ENCODE results near the gene BATF2.
"Not testable (repeated sequence)": the region's sequence is repeated elsewhere in the genome, so short reads cannot be mapped to it uniquely, and the experiment has no call there.

BATF2 gene

DNA sequence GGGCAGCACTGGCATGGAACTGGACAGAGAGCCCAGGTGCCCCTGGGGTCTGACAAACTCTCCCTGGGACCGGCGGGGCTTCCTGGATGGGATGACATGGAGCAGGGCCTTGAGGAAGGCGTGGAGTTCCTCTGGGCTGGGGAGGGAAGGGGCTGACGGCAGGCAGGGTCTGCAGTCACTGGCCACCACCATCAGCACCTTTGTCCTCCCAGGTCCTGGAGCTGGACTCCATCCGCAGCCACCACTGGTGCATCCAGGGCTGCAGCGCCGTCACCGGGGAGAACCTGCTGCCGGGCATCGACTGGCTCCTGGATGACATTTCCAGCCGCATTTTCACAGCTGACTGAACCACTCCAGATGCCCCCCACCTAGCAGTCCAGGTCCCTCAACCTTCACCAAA, 24.7 kb upstream of the BATF2 start:
- Mint-ChIP-seq H3K27ac (no peak overlapping the region), H3K27me3 (no peaks in the 10 kb centered on the region), H3K9me3 (no peaks in the 10 kb centered on the region), H3K36me3 (ENCODE audit: low read depth) (peaks cover 52% of the 10 kb centered on the region), H3K4me3 (no peak overlapping the region), H3K4me1 (ENCODE audit: low read depth) (peaks cover 5% of the 10 kb centered on the region)
- DNase-seq = no peak

DNA sequence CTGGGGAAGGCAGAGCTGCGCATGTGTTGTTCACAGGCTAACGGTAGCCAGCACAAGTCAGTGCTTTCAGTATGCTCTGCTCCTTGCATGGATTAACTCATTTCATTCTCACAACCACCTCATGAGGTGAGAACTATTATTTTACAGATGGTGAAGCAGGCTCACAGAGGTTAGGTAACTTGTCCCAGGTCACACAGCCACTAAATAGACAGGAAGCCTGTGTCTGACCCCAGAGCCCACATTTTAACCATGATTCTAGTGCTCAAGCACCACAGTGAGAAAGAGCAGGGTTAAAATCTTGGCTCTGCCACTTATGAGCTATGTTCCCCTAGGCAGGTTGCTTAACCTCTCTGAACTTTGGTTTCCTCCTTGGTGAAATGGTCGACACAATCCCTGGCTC, 24.2 kb upstream of the BATF2 start:
- Mint-ChIP-seq H3K4me1 (ENCODE audit: low read depth) (peaks cover 10% of the 10 kb centered on the region), H3K36me3 (ENCODE audit: low read depth) (peaks cover 55% of the 10 kb centered on the region), H3K27me3 (no peaks in the 10 kb centered on the region), H3K4me3 (no peak overlapping the region), H3K9me3 (no peaks in the 10 kb centered on the region), H3K27ac (no peak overlapping the region)
- no peak for DNase-seq

DNA sequence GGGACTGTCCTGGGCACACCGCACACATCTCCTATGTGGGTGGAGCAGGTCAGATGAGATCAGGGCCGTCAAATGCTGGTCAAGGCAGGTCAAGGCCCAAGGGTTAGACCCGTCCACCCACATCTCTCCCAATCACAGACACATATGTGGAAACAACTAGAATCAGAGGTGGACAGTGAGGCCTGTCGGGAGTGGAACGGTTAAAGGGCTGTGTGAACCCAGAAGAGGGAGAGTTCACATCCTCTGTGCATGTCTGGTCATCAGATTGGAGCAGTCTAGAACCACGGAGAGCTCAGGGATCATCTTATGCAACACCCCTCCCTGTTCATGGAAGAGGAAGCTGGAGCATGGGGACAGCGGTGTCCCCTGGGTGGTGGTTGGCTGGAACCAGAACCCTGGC, 23.1 kb upstream of the BATF2 start:
- H3K4me3 Mint-ChIP-seq = no peak overlapping the region
- H3K27me3 Mint-ChIP-seq = no peaks in the 10 kb centered on the region
- H3K9me3 Mint-ChIP-seq = no peaks in the 10 kb centered on the region
- H3K27ac Mint-ChIP-seq = no peak overlapping the region
- H3K36me3 Mint-ChIP-seq (ENCODE audit: low read depth) = peaks cover 58% of the 10 kb centered on the region
- DNase-seq = no peak
- H3K4me1 Mint-ChIP-seq (ENCODE audit: low read depth) = peaks cover 19% of the 10 kb centered on the region

DNA sequence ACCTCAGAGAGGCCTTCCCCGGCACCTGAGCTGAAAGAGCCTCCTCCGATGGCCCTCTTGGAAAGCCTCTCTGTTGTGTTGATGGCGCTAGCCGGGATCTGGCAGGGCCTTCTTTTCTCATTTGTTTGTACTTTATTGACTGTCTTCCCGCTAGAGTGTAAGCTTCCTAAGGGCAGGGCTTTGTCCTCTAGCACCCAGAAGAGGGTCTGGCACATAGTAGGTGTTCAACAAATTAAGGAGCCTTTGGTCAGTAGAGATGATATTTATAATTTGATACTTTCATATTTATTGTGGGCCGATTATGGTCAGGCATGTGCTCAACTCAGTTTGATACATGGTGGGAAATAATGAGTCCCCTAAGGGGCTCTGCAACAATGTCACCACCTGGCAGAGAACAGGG, 21.2 kb upstream of the BATF2 start:
- DNase-seq = no peak
- no peaks in the 10 kb centered on the region for H3K27me3 Mint-ChIP-seq
- H3K4me1 Mint-ChIP-seq (ENCODE audit: low read depth) = peaks cover 29% of the 10 kb centered on the region
- H3K4me3 Mint-ChIP-seq = no peak overlapping the region
- H3K9me3 Mint-ChIP-seq = no peaks in the 10 kb centered on the region
- H3K27ac Mint-ChIP-seq = peak overlapping the region; percentile 38
- peaks cover 62% of the 10 kb centered on the region for H3K36me3 Mint-ChIP-seq (ENCODE audit: low read depth)

DNA sequence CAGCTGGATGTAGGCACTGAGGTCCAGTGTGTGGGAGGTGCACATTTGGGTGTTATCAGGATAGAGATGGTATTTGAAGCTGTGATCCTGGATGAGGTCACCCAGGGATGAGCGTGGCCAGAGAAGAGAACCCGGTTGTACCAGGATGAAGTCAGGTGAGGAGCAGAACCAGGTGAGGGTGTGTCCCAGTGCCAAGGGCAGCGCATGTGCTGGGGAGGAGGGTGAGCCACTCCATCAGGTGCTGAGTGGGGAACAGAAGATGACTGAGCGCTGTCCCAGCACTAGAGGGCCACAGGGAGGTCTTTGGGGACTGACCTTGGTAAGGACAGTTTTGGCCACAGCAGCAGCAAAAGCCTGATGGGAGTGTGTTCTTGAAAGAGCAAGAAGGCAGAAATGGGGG, 19.9 kb upstream of the BATF2 start:
- peaks cover 31% of the 10 kb centered on the region for H3K4me1 Mint-ChIP-seq (ENCODE audit: low read depth)
- peaks cover 55% of the 10 kb centered on the region for H3K36me3 Mint-ChIP-seq (ENCODE audit: low read depth)
- no peak for DNase-seq
- H3K27ac Mint-ChIP-seq = peak overlapping the region; percentile 8
- no peaks in the 10 kb centered on the region for H3K9me3 Mint-ChIP-seq
- no peaks in the 10 kb centered on the region for H3K27me3 Mint-ChIP-seq
- H3K4me3 Mint-ChIP-seq = no peak overlapping the region

DNA sequence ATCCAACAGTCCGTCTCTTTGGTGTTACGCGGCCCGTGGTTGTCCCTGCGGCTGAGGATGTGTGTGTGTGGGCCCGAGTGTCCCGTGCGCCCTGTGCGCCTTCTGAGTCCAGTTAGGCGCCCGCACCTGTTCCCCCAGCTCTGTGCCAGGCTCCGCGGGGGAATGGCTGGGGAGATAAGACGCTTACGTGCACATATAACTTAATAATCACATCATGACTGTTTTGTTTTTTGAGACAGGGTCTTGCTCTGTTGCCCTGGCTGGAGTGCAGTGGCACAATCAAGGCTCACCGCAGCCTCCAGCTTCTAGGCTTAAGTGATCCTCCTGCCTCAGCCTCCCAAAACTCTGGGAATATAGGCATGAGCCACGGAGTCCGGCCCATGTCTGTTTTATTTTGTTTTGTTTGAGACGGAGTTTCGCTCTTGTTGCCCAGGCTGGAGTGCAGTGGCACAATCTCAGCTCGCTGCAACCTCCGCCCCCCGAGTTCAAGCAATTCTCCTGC, 18.0 kb upstream of the BATF2 start:
- no peak for DNase-seq
- H3K4me3 Mint-ChIP-seq = peak overlapping the region; percentile 89
- peak overlapping the region; percentile 96 for H3K27ac Mint-ChIP-seq
- H3K9me3 Mint-ChIP-seq = no peaks in the 10 kb centered on the region
- peaks cover 31% of the 10 kb centered on the region for H3K4me1 Mint-ChIP-seq (ENCODE audit: low read depth)
- H3K27me3 Mint-ChIP-seq = no peaks in the 10 kb centered on the region
- H3K36me3 Mint-ChIP-seq (ENCODE audit: low read depth) = peaks cover 41% of the 10 kb centered on the region

DNA sequence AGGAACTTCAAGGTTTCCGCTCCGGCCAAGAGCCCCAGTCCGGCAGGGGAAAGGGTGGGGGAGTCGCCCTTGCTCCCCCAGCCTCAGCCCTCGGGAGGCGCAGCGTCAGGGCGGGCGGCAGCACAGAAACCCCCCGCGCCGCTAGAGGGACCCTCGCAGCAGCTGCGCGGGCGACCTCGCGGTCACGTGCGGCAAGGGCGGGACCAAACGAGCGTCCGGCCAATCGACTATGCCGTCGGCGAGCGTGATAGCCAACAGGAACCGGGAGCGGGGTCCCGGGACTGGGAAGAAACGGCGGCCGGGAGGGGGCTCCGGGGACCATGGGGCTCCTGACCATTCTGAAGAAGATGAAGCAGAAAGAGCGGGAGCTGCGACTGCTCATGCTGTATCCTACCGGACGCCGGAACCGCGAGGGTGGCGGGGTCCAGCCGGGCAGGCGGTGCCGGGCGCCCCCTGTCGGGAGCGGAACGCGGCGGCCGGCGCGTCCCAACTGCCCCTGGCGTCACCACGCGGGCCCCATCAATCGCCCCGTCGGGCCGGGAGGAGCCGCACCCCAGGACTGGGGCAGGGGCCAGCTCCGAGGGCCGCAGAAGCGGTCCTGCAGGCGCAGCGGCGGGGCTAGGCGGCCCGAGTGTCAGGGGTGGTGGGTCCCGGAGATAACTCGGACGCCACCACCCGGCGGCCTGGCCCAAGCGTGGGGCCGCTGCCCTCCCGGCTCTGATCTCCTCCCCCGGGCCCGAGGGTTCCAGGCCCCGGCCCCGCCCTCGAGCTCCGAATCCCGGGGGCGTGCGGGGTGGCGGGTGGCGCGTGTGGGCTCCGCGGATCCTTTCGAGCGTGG, 17.3 kb upstream of the BATF2 start, which contains the start of gene ARL2:
Gene ARL2, plus strand, starts transcription at position 273 of the 838 bp plus-strand sequence. Its CDS starts 48 bp downstream, at position 321.
- Mint-ChIP-seq H3K9me3 (no peaks in the 10 kb centered on the region), H3K36me3 (ENCODE audit: low read depth) (peaks cover 35% of the 10 kb centered on the region), H3K27ac (peak within 1 kb of the TSS; percentile 99), H3K4me3 (peak within 1 kb of the TSS; percentile 89), H3K27me3 (no peaks in the 10 kb centered on the region), H3K4me1 (ENCODE audit: low read depth) (peaks cover 31% of the 10 kb centered on the region)
- DNase-seq = peak; percentile 93

DNA sequence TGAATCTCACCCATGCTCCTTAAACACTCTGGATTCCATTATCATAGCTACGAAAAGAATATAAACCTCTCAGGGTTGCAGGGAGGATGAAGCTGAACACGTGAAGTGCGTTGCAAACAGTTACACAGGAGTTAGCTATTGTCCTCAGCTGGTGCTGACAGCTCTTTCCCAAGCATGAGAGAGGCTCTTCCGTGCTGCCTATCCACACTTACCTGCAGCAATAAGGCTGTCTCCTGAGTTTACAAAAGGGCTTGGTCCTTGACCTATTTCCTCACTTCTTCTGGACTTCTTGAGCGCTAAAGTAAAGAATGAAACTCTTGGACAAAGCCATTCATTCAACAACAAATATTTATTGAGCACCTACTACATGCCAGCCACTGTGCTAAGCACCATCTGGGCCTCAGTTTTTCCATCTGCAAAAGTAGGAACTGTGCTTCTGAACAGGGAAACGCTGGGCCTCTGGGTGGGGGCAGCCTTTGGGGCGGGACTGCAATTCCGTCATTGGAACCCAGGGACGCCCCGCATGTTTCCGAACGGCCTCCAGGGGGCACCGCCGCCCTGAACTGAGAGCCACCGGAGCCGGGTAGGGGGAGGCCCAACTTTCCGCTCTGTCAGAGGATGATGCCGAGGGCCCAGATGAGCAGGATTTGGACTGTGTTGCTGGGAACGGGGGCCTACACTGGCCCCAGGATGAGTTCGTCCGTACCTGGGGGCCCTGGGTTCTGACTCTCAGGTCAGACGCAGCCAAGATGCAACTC, 16.5 kb upstream of the BATF2 start:
- peaks cover 27% of the 10 kb centered on the region for H3K36me3 Mint-ChIP-seq (ENCODE audit: low read depth)
- peak overlapping the region; percentile 99 for H3K27ac Mint-ChIP-seq
- H3K9me3 Mint-ChIP-seq = no peaks in the 10 kb centered on the region
- H3K27me3 Mint-ChIP-seq = no peaks in the 10 kb centered on the region
- H3K4me3 Mint-ChIP-seq = peak overlapping the region; percentile 89
- DNase-seq = peak; percentile 93
- peaks cover 31% of the 10 kb centered on the region for H3K4me1 Mint-ChIP-seq (ENCODE audit: low read depth)

DNA sequence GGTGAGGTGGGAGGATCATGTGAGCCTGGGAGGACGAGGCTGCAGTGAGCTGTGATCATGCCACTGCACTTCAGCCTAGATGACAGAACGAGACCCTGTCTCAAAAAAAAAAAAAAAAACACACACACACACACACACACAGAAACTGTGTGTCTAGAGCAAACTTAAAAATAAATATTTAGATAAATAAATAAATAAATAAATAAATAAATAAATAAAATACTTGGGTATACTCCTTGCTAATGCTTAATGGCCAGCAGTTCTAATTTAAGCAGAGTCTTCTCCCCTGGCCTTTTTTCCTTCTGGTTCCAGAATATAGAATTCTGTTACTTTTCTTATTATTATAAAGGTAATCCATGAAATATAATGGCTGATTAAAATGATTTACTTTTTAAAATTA, 12.1 kb upstream of the BATF2 start:
- DNase-seq = no peak
- Mint-ChIP-seq H3K4me1 (ENCODE audit: low read depth) (peaks cover 10% of the 10 kb centered on the region), H3K27ac (no peak overlapping the region), H3K36me3 (ENCODE audit: low read depth) (peaks cover 2% of the 10 kb centered on the region), H3K4me3 (no peak overlapping the region), H3K27me3 (no peaks in the 10 kb centered on the region), H3K9me3 (no peaks in the 10 kb centered on the region)

DNA sequence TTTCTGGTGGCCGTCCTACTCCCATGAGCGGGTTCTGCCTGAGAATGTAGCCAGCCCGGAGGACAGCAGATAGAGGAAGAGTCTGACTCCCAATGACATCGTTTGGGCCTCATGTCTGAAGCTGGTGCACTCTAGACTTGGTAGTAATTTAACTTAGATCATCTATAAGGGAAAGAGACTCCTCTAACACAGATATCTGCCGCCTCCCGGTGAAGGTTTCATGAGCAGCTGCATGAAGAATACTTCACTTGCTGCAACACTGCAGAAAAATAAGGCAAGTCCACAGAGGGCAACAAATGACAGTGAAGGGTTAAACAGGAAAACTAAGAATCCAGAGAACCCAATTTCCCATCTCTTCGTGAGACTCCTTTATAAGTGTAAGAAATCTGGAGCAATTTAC, 11.2 kb upstream of the BATF2 start:
- H3K36me3 Mint-ChIP-seq (ENCODE audit: low read depth) = no peaks in the 10 kb centered on the region
- no peak overlapping the region for H3K27ac Mint-ChIP-seq
- H3K4me3 Mint-ChIP-seq = no peak overlapping the region
- H3K4me1 Mint-ChIP-seq (ENCODE audit: low read depth) = peaks cover 3% of the 10 kb centered on the region
- DNase-seq = no peak
- no peaks in the 10 kb centered on the region for H3K27me3 Mint-ChIP-seq
- H3K9me3 Mint-ChIP-seq = no peaks in the 10 kb centered on the region

DNA sequence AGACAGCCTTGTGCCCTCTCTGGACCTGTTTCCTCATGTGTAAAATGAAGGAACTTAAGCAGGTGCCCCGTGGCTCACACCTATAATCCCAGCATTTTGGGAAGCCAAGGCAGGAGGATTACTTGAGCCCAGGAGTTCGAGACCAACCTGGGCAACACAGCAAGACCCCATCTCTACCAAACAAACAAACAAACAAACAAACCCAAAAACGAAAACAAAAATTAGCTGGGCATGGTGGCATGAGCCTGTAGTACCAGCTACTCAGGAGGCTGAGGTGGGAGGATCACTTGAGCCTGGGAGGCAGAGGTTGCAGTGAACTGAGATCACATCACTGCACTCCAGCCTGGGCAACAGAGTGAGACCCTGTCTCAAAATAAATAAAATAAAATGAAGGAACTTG, 7.2 kb upstream of the BATF2 start:
- not testable (repeated sequence) for H3K4me1 Mint-ChIP-seq (ENCODE audit: low read depth); H3K27me3 Mint-ChIP-seq; H3K4me3 Mint-ChIP-seq; DNase-seq; H3K36me3 Mint-ChIP-seq (ENCODE audit: low read depth); H3K27ac Mint-ChIP-seq; H3K9me3 Mint-ChIP-seq

DNA sequence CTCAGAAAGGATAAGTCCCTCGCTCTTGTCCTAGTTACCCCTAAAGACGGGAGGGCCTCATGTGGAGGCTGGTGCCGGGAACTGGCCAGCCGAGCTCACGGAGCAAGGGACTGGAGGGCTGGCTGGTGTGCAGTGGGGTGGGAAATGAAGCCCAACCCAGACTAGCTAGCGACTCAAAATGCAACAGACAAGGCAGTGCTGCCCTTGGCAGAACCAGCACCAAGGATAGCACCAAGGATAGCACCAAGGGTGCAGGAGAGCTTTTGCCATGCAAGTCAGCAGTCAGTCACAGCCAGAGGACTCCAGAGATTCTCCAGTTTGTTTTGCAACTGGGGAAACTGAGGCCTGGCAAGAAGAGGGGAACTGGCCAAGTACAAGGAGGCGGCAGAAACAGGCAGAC, 6.5 kb upstream of the BATF2 start:
- DNase-seq = no peak
- Mint-ChIP-seq H3K27me3 (no peaks in the 10 kb centered on the region), H3K27ac (no peak overlapping the region), H3K4me1 (ENCODE audit: low read depth) (peaks cover 7% of the 10 kb centered on the region), H3K4me3 (no peak overlapping the region), H3K9me3 (no peaks in the 10 kb centered on the region), H3K36me3 (ENCODE audit: low read depth) (no peaks in the 10 kb centered on the region)

DNA sequence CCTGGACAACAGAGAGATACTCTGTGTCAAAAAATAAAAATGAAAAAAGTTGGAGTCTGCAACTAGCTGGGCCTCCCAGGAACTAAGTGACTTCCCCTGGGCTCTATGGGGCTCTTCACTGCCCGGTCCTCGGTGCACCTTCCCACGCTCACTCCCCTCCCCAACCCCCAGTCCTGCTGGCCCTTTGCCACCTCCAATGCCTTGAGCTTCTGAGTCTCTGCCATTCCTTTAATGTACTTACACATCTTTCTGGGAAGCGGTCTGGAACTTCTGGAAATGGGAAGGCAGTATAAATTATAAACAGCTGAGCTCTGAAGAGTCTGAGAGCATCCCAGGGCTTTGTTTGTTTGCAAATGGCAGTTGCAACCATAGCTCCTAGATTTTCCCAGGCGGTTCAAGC, 5.9 kb upstream of the BATF2 start:
- H3K4me1 Mint-ChIP-seq (ENCODE audit: low read depth) = peaks cover 10% of the 10 kb centered on the region
- no peaks in the 10 kb centered on the region for H3K27me3 Mint-ChIP-seq
- no peak for DNase-seq
- no peaks in the 10 kb centered on the region for H3K9me3 Mint-ChIP-seq
- H3K4me3 Mint-ChIP-seq = no peak overlapping the region
- no peak overlapping the region for H3K27ac Mint-ChIP-seq
- H3K36me3 Mint-ChIP-seq (ENCODE audit: low read depth) = no peaks in the 10 kb centered on the region

DNA sequence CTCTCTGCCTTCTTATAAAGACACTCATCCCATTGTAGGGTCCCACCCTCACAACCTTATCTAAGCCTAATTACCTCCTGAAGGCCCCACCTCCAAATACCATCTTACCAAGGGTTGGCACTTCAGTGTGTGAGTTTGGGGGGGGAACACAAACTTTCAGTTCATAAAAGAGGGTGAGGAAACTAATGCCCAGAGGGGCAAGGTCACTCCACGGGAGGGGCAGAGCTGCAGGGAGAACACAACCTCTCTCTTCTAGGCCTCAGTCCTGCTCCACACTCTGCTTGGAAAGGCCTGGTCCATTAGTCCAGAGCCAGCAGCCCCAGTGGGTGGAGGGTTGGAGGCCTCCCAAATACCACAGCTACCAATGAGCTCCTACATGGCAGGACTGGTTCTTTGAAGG, 2.7 kb upstream of the BATF2 start:
- H3K36me3 Mint-ChIP-seq (ENCODE audit: low read depth) = no peaks in the 10 kb centered on the region
- H3K9me3 Mint-ChIP-seq = no peaks in the 10 kb centered on the region
- H3K4me1 Mint-ChIP-seq (ENCODE audit: low read depth) = peaks cover 11% of the 10 kb centered on the region
- H3K27me3 Mint-ChIP-seq = peaks cover under 1% of the 10 kb centered on the region
- no peak overlapping the region for H3K4me3 Mint-ChIP-seq
- no peak overlapping the region for H3K27ac Mint-ChIP-seq
- DNase-seq = no peak
